HEK293 (cell line): ENCODE data around the gene GDAP1L1.

Source experiments
- AEBP2 ChIP-seq: fragments of 450-650 bp; formaldehyde crosslinking; IDR thresholded peaks from 2 replicates; pipeline ENCODE4 v1.5.1; 2016; ENCODE audit warnings: missing biosample characterization, missing genetic modification characterization, borderline replicate concordance
- BCL11B ChIP-seq: fragments of 450-650 bp; formaldehyde crosslinking; IDR thresholded peaks from 2 replicates; pipeline ENCODE4 v1.5.1; 2016; ENCODE audit warnings: low read depth, missing biosample characterization, missing genetic modification characterization
- KLF16 ChIP-seq: fragments of 450-650 bp; formaldehyde crosslinking; IDR thresholded peaks from 2 replicates; pipeline ENCODE4 v1.5.1; 2017; ENCODE audit warnings: missing biosample characterization, missing genetic modification characterization
- PRDM2 ChIP-seq: fragments of 450-650 bp; formaldehyde crosslinking; IDR thresholded peaks from 2 replicates; pipeline ENCODE4 v1.5.1; 2016; ENCODE audit warnings: missing biosample characterization, missing genetic modification characterization, borderline replicate concordance
- REST ChIP-seq: fragments of 450-650 bp; formaldehyde crosslinking; IDR thresholded peaks from 2 replicates; pipeline ENCODE4 v1.5.1; 2016; ENCODE audit warnings: missing biosample characterization, missing genetic modification characterization
- SCRT2 ChIP-seq: fragments of 450-650 bp; formaldehyde crosslinking; IDR thresholded peaks from 2 replicates; pipeline ENCODE4 v1.5.1; 2016; ENCODE audit warnings: missing biosample characterization, missing genetic modification characterization
- SP3 ChIP-seq: fragments of 450-650 bp; formaldehyde crosslinking; IDR thresholded peaks from 2 replicates; pipeline ENCODE4 v1.5.1; 2016; ENCODE audit warnings: missing biosample characterization, missing genetic modification characterization
- YY2 ChIP-seq: fragments of 450-650 bp; formaldehyde crosslinking; IDR thresholded peaks from 2 replicates; pipeline ENCODE4 v1.5.1; 2016; ENCODE audit warnings: missing biosample characterization, missing genetic modification characterization
- ZEB2 ChIP-seq: fragments of 450-650 bp; formaldehyde crosslinking; IDR thresholded peaks from 2 replicates; pipeline ENCODE4 v1.5.1; 2016; ENCODE audit warnings: missing biosample characterization, missing genetic modification characterization
- ZFP37 ChIP-seq: fragments of 450-650 bp; formaldehyde crosslinking; IDR thresholded peaks from 2 replicates; pipeline ENCODE4 v1.5.1; 2016; ENCODE audit warnings: missing biosample characterization, missing genetic modification characterization
- ZNF184 ChIP-seq: fragments of 450-650 bp; IDR thresholded peaks from 2 replicates; pipeline ENCODE4 v1.5.1; 2018; ENCODE audit warnings: missing biosample characterization, mild to moderate bottlenecking, missing genetic modification characterization
- ZNF19 ChIP-seq: fragments of 450-650 bp; formaldehyde crosslinking; IDR thresholded peaks from 2 replicates; pipeline ENCODE4; 2016; ENCODE audit warnings: missing biosample characterization, missing genetic modification characterization, low read depth
- ZNF202 ChIP-seq: fragments of 450-650 bp; formaldehyde crosslinking; IDR thresholded peaks from 2 replicates; pipeline ENCODE4 v1.5.1; 2016; ENCODE audit warnings: missing biosample characterization, missing genetic modification characterization, borderline replicate concordance
- ZNF23 ChIP-seq: fragments of 450-650 bp; formaldehyde crosslinking; IDR thresholded peaks from 2 replicates; pipeline ENCODE4 v1.5.1; 2016; ENCODE audit warnings: missing biosample characterization, missing genetic modification characterization, borderline replicate concordance
- ZNF280C ChIP-seq: fragments of 450-650 bp; formaldehyde crosslinking; IDR thresholded peaks from 2 replicates; pipeline ENCODE4 v1.5.1; 2016; ENCODE audit warnings: missing biosample characterization, missing genetic modification characterization
- ZNF292 ChIP-seq: fragments of 450-650 bp; formaldehyde crosslinking; IDR thresholded peaks from 2 replicates; pipeline ENCODE4 v1.5.1; 2016; ENCODE audit warnings: low read depth, missing biosample characterization, missing genetic modification characterization, borderline replicate concordance
- ZNF391 ChIP-seq: fragments of 450-650 bp; formaldehyde crosslinking; IDR thresholded peaks from 2 replicates; pipeline ENCODE4 v1.5.1; 2016; ENCODE audit warnings: low read depth, missing biosample characterization, missing genetic modification characterization, borderline replicate concordance
- ZNF521 ChIP-seq: fragments of 450-650 bp; formaldehyde crosslinking; IDR thresholded peaks from 2 replicates; pipeline ENCODE4 v1.5.1; 2017; ENCODE audit warnings: missing biosample characterization, mild to moderate bottlenecking, missing genetic modification characterization
- ZNF544 ChIP-seq: fragments of 450-650 bp; formaldehyde crosslinking; IDR thresholded peaks from 2 replicates; pipeline ENCODE4 v1.5.0; 2017; ENCODE audit warnings: missing biosample characterization, missing genetic modification characterization
- ZNF560 ChIP-seq: fragments of 450-650 bp; formaldehyde crosslinking; IDR thresholded peaks from 2 replicates; pipeline ENCODE4 v1.5.1; 2017; ENCODE audit warnings: missing biosample characterization, missing genetic modification characterization, borderline replicate concordance
- ZNF600 ChIP-seq: fragments of 450-650 bp; formaldehyde crosslinking; IDR thresholded peaks from 2 replicates; pipeline ENCODE4 v1.5.1; 2016; ENCODE audit warnings: missing biosample characterization, missing genetic modification characterization
- ZNF623 ChIP-seq: fragments of 450-650 bp; formaldehyde crosslinking; IDR thresholded peaks from 2 replicates; pipeline ENCODE4 v1.5.1; 2016; ENCODE audit warnings: missing biosample characterization, missing genetic modification characterization
- ZNF626 ChIP-seq: fragments of 450-650 bp; sonication (Bioruptor Pico); formaldehyde crosslinking; IDR thresholded peaks from 2 replicates; pipeline ENCODE4 v1.5.1; 2018; ENCODE audit warnings: missing biosample characterization, missing genetic modification characterization, inconsistent platforms
- ZNF707 ChIP-seq: fragments of 450-650 bp; formaldehyde crosslinking; IDR thresholded peaks from 2 replicates; pipeline ENCODE4 v1.5.1; 2016; ENCODE audit warnings: missing biosample characterization, missing genetic modification characterization
- ZSCAN18 ChIP-seq: fragments of 450-650 bp; formaldehyde crosslinking; IDR thresholded peaks from 2 replicates; pipeline ENCODE4 v1.5.1; 2016; ENCODE audit warnings: missing biosample characterization, missing genetic modification characterization

GDAP1L1 gene

GRCh38 chr20:44204156-44204831, 42.8 kb upstream of the GDAP1L1 start (continued):
- no peak for TF ChIP-seq PRDM2
- TF ChIP-seq ZNF184 (tag by site-specific recombination) = peak; percentile 73; the same call in 1 of the 2 replicates
- no peak for TF ChIP-seq SP3 (tag by site-specific recombination)
- no peak for TF ChIP-seq ZNF19
- TF ChIP-seq AEBP2 (tag by site-specific recombination) = no peak
- no peak for TF ChIP-seq ZNF521 (tag by site-specific recombination)
- no peak for TF ChIP-seq KLF16
- TF ChIP-seq ZNF280C (tag by site-specific recombination) = no peak
- TF ChIP-seq BCL11B (tag by site-specific recombination) = no peak
- TF ChIP-seq ZNF202 (tag by site-specific recombination) = no peak
- no peak for TF ChIP-seq ZNF23 (tag by site-specific recombination)
- TF ChIP-seq REST = no peak
- TF ChIP-seq ZNF600 (tag by site-specific recombination) = no peak
- TF ChIP-seq ZNF560 (tag by site-specific recombination) = no peak
- peak; percentile 59; the same call in 1 of the 2 replicates for TF ChIP-seq ZEB2 (tag by site-specific recombination)
- no peak; the same call in 1 of the 2 replicates for TF ChIP-seq ZFP37 (tag by site-specific recombination)
- TF ChIP-seq YY2 (tag by site-specific recombination) = no peak
- TF ChIP-seq ZNF707 (tag by site-specific recombination) = no peak
- no peak for TF ChIP-seq ZNF391
- no peak for TF ChIP-seq ZNF292 (tag by site-specific recombination)
- TF ChIP-seq ZNF544 = no peak
- TF ChIP-seq SCRT2 (tag by site-specific recombination) = peak; percentile 93
- TF ChIP-seq ZNF623 (tag by site-specific recombination) = no peak
- TF ChIP-seq ZSCAN18 (tag by site-specific recombination) = no peak
- no peak for TF ChIP-seq ZNF626 (tag by site-specific recombination)
